Heart right ventricle (tissue), 16 donors: Measurements from ENCODE around the gene TPPP2. TPM values are rescaled to one million over a fixed set of nuclear protein-coding genes. Genes with fewer than 3 reads are reported as not detected.
"Not testable (repeated sequence)": the region's sequence is repeated elsewhere in the genome, so short reads cannot be mapped to it uniquely, and the experiment has no call there.

ENCODE experiments used
- ATAC-seq, 8 donors: fragments of 200-7000 bp; cut with Tn5 transposase; one replicate each; pipeline ENCODE4 v1.9.1; 2020; ENCODE audit warnings: mild to moderate bottlenecking in 8 of 8, moderate library complexity in 8 of 8, moderate number of reproducible peaks in 1 of 8
- DNase-seq, 2 donors: peaks; one replicate each; pipeline ENCODE4 v3.0.0-alpha.2; 2020
- H3K27ac ChIP-seq, 10 donors: fragments of 200-600 bp; sonication (generic) in 2 of 10; one replicate each; pipeline versions ENCODE4 v1.5.0 to v1.8.0; 2020 to 2022; ENCODE audit warnings: mild to moderate bottlenecking in 3 of 10
- H3K27me3 ChIP-seq, 7 donors: fragments of 200-600 bp; one replicate each; pipeline ENCODE4 v1.8.0; 2021 to 2022; ENCODE audit warnings: mild to moderate bottlenecking in 2 of 7
- H3K36me3 ChIP-seq, 9 donors: fragments of 200-600 bp; sonication (generic) in 1 of 9; one replicate each; pipeline versions ENCODE4 v1.5.0 to v1.8.0; 2020 to 2022; ENCODE audit warnings: mild to moderate bottlenecking in 2 of 9
- H3K4me1 ChIP-seq, 9 donors: fragments of 200-600 bp; sonication (generic) in 1 of 9; one replicate each; pipeline versions ENCODE4 v1.5.0 to v1.8.0; 2020 to 2022; ENCODE audit warnings: mild to moderate bottlenecking in 4 of 9
- H3K4me3 ChIP-seq, 10 donors: fragments of 200-600 bp; sonication (generic) in 2 of 10; one replicate each; pipeline versions ENCODE4 v1.5.0 to v1.8.0; 2020 to 2022; ENCODE audit warnings: mild to moderate bottlenecking in 7 of 10, moderate library complexity in 2 of 10
- H3K9me3 ChIP-seq, 11 donors: fragments of 200-600 bp in 10 of 11; sonication (generic) in 2 of 11; one replicate each; pipeline versions ENCODE4 v1.5.0 to v1.8.0; 2013 to 2022; ENCODE audit warnings: mild to moderate bottlenecking in 2 of 11, control low read depth in 1 of 11, moderate library complexity in 1 of 11
- WGBS, 2 donors: extraction: QIAGEN DNeasy Blood & Tissue Kit; methylation state at CpG; one replicate each; pipeline ENCODE4 v1.1.7; 2013; ENCODE audit warnings: inconsistent platforms in 1 of 2; 5-methylcytosine and 5-hydroxymethylcytosine counted together
- intact Hi-C, 10 donors: fragments of 100-400 bp; cut with DNase I; formaldehyde crosslinking; loops; one replicate each; pipeline versions ENCODE4 v1.11.1 to v1.14.2; 2022
- polyA plus RNA-seq, 2 donors: library from polyadenylated mRNA; stranded (reverse); fragments of 200-250 nt; gene quantifications; one replicate each; pipeline ENCODE4 v1.2.3, GENCODE V29; 2013
- total RNA-seq, 10 donors: library from RNA; stranded (reverse); fragmentation: NEBNext Ultra II Directional in 3 of 10; extraction: Animal tissue kit (Norgen Biotek cat#: 25700) in 3 of 10; gene quantifications; one replicate each; pipeline versions ENCODE4 v1.2.1 to v1.2.4, GENCODE V29; 2021 to 2023
- TF ChIP-seq, protein P1 (sequence below), 9 donors: fragments of 200-600 bp; sonication (generic) in 2 of 9; IDR thresholded peaks; one replicate each; pipeline versions ENCODE4 v1.5.0 to v1.8.0; 2021 to 2022; ENCODE audit warnings: antibody characterized with exemption in 9 of 9, mild to moderate bottlenecking in 5 of 9, moderate library complexity in 1 of 9
- donor health status: Arrhythmogenic right ventricular cardiomyopathy.
- donor health status: ischemic (EF 13 %, LVEDD 7.1; RV severe dilation, severe dysfunction).
- donor health status: healthy with polysubstance abuse.
- donor health status: DM: no; HTN: yes; CAD: no.
- donor health status: DM: no; HTN: no; CAD: no.
- donor health status: ischemic (EF 25% LVEDD 6.9; RV normal size, moderate dysfunction).
- donor health status: ischemic (EF 25% LVEDD 5.7; RV mildly dilated, moderate dysfunction).
- donor health status: healthy.
- donor health status: DM: yes; HTN: yes; CAD: no.
- donor health status: Ischemic cardiomyopathy.
- donor health status: ischemic (EF 35%, LVEDD 5.7; RV mildly dilated, moderate dysfunction).
- donor health status: nonischemic (EF 11% LVEDD 7.7; RV severe dilation, severe dysfunction).
- donor health status: DM: yes; HTN: yes; CAD: no.
- donor health status: PGD.
- donor health status: ischemic (EF 29% LVEDD 5.4; RV normal size, mild dysfunction).
- donor health status: nonischemic (EF 23%, LVEDD 6.1; RV moderate dilation, normal function).

TPPP2 gene
- total and polyA plus RNA-seq, 12 donors, result 0.28 to 3.2 (median 0.91) TPM

DNA sequence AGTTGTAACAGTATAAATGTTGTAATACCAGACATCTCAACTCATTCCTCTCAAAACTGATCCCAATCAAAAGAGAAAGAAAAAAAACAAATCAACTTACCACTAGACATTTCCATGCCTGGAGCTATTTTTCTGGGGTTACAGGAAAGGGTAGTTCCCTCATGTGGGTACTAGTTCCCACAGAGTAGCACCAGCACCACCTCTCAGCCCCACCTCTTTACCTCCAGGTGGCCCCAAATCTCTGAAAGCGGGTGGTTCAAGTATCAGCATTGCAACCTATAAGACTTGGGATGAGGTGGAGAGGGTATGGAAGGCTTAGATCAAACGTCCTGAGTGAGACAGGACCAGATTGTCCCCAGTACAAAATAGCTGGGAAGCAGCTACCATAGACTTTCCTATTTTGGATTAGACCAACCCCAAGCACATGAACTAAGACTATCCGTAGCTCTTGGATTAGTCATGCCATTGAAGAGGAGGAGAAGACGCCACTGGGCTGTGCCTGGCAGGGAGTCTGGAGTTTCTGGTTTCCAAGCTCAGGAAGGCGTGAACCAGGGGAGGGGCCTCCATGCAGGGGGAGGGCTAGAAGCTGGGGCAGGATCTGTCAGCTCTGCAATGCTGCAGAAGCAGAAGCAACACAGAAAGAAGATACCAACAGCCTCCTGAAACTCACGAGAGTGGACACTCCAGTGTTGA is 31.2 kb upstream of the TPPP2 start, which contains the start of gene SLC39A2:
Gene SLC39A2 (plus strand): TSS at position 620 of the 693 bp plus-strand sequence. CDS start 154 bp downstream, outside the sequence.
- intact Hi-C loops, result no loop called here
- Histone ChIP-seq H3K27me3 (no peaks in the 10 kb centered on the region), H3K36me3 (peaks cover 0 to 43% (median 35%) of the 10 kb centered on the region in 9 donors), H3K4me1 (peaks cover 0 to 13% (median 0%) of the 10 kb centered on the region in 9 donors), H3K9me3 (no peaks in the 10 kb centered on the region), H3K27ac (no peak within 1 kb of the TSS), H3K4me3 (no peak within 1 kb of the TSS)
- WGBS, 2 donors, result 57 to 60% methylated on average over 6 of the region's 6 CpGs
- ATAC-seq, result peak; percentile 31 to 69 (median 57)
- peak; percentile 25 to 45 for DNase-seq
- TF ChIP-seq, protein P1, sequence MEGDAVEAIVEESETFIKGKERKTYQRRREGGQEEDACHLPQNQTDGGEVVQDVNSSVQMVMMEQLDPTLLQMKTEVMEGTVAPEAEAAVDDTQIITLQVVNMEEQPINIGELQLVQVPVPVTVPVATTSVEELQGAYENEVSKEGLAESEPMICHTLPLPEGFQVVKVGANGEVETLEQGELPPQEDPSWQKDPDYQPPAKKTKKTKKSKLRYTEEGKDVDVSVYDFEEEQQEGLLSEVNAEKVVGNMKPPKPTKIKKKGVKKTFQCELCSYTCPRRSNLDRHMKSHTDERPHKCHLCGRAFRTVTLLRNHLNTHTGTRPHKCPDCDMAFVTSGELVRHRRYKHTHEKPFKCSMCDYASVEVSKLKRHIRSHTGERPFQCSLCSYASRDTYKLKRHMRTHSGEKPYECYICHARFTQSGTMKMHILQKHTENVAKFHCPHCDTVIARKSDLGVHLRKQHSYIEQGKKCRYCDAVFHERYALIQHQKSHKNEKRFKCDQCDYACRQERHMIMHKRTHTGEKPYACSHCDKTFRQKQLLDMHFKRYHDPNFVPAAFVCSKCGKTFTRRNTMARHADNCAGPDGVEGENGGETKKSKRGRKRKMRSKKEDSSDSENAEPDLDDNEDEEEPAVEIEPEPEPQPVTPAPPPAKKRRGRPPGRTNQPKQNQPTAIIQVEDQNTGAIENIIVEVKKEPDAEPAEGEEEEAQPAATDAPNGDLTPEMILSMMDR (IDR thresholded peaks at IDR 0.05), result no peak

DNA sequence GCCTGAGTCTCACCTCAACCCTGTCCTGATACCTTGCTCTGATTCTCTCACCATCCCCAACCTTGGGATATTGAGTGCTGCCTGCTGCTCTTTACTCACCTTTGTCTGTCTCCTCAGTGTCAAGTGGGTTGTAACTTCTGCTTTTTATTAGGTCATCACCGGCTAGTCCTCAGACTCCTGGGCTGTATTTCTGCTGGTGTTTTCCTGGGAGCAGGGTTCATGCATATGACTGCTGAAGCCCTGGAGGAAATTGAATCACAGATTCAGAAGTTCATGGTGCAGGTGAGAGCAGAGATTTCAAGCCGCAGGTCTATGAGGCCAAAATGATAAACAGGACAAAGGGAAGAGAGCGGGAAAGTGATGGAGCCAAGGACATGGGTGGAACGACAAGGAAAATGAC is 30.4 kb upstream of the TPPP2 start:
- Histone ChIP-seq H3K4me1 (peaks cover 0 to 14% (median 0%) of the 10 kb centered on the region in 9 donors), H3K4me3 (no peak overlapping the region), H3K27me3 (no peaks in the 10 kb centered on the region), H3K36me3 (peaks cover 0 to 35% (median 28%) of the 10 kb centered on the region in 9 donors), H3K9me3 (no peaks in the 10 kb centered on the region), H3K27ac (no peak overlapping the region)
- DNase-seq (no peak), ATAC-seq (no peak)
- whole genome bisulfite sequencing, 2 donors, result 76% methylated on average over 4 of the region's 4 CpGs
- intact Hi-C loops, result no loop called here
- TF ChIP-seq, protein P1 (IDR thresholded peaks at IDR 0.05), result no peak

DNA sequence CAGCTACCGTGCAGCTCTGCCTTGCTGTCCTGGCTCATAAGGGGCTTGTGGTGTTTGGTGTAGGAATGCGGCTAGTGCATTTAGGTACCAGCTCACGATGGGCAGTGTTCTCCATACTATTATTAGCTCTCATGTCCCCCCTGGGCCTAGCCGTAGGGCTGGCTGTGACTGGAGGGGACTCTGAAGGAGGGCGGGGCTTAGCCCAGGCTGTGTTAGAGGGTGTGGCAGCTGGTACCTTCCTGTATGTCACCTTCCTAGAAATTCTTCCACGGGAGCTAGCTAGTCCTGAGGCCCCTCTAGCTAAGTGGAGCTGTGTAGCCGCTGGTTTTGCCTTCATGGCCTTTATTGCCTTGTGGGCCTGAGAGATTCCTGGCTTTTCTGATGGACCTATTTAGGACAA is 28.8 kb upstream of the TPPP2 start:
- TF ChIP-seq, protein P1 (IDR thresholded peaks at IDR 0.05), result no peak
- H3K4me1 ChIP-seq, result peaks cover 0 to 17% (median 0%) of the 10 kb centered on the region in 9 donors
- 61 to 68% methylated on average over 7 of the region's 7 CpGs for WGBS, 2 donors
- H3K4me3 ChIP-seq, result no peak overlapping the region
- DNase-seq (no peak), ATAC-seq (peak in 1 of 8 donors; percentile 35)
- intact Hi-C loops, result no loop called here
- H3K9me3 ChIP-seq, result no peaks in the 10 kb centered on the region
- H3K27ac ChIP-seq, result no peak overlapping the region
- H3K27me3 ChIP-seq, result no peaks in the 10 kb centered on the region
- peaks cover 0 to 19% (median 11%) of the 10 kb centered on the region in 9 donors for H3K36me3 ChIP-seq

DNA sequence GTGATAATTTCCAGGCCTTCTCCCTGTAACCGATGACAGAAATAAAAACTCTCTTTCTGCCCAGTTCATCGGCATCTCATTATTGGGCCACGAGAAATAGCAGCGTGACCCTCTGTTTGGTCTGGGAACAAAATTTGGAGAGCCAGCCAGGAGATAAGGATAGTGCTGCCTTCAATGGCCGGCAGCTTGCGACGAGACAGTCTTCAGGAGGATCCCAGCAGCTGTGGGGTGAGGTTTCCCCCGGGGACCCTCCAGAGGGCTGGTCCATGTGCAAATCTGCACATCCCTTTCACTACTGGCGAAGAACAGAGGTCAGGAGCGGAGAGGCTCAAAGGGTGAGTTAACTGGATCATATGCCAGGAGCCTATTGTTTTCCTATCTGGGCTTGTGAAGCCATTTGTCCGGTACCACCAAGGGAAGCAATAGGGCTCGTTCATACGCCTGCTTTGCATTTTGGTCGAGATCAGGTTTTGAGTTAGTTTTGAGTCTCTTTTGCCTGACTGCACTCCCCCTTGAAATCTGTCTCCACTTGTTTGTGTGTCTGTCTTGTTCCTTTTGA is 26.1 kb upstream of the TPPP2 start:
- DNase-seq (peak in 1 of 2 donors; percentile 28), ATAC-seq (peak; percentile 60 to 87 (median 75))
- intact Hi-C loops, result no loop called here
- TF ChIP-seq, protein P1 (IDR thresholded peaks at IDR 0.05), result no peak
- 49% methylated on average over 14 of the region's 14 CpGs for WGBS, 2 donors
- H3K27me3 ChIP-seq, result no peaks in the 10 kb centered on the region
- no peaks in the 10 kb centered on the region for H3K9me3 ChIP-seq
- peak overlapping the region in 9 of 10 donors; percentile 20 to 58 (median 48) for H3K4me3 ChIP-seq
- peaks cover 0 to 23% (median 0%) of the 10 kb centered on the region in 9 donors for H3K4me1 ChIP-seq
- H3K27ac ChIP-seq, result peak overlapping the region; percentile 53 to 90 (median 74)
- H3K36me3 ChIP-seq, result no peaks in the 10 kb centered on the region

DNA sequence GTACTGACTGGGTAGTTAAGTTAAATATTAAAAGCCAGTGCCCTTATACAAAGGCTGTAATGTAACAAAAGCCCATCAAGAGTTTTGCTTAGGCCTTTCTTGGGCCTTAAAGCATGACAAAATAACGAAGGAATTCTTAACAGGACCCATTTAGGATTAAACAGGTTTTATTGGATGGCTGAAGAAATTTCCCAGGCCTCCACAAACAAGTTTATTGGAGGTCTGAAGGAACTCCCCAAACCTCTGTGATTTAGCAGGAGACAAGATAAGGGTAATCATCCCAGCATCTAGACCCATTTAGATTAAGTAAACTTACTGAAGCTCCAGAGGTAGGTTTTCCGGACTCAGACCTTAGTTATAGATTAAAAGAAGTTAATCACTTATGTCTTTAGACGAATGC is 20.3 kb upstream of the TPPP2 start:
- peaks cover 0 to 16% (median 4%) of the 10 kb centered on the region in 9 donors for H3K4me1 ChIP-seq
- not testable (repeated sequence) for H3K36me3 ChIP-seq, DNase-seq, H3K27ac ChIP-seq, H3K4me3 ChIP-seq, H3K9me3 ChIP-seq, H3K27me3 ChIP-seq, ATAC-seq
- intact Hi-C loops, result loop anchor here in 7 of 10 donors (5.0 kb wide), 3 partner anchors 33 to 98 kb away; partner anchors contain the start of gene RNASE7 (in 1 of the 7)
- WGBS, 2 donors, result 81 to 85% methylated on average over 3 of the region's 3 CpGs
